Kidney (tissue), 14 donors: Measurements from ENCODE around the gene RAP2C. TPM values are rescaled to one million over a fixed set of nuclear protein-coding genes. Genes with fewer than 3 reads are reported as not detected.

Experiments used
- DNase-seq, 5 donors: peaks; one replicate each; pipeline ENCODE4 v3.0.0-alpha.2; 2013 to 2020
- FAIRE-seq: peaks from 2 replicates; lab custom pipeline; 2012; peaks lifted over from hg19 to GRCh38; lab: Jason Lieb, UNC
- H3K27ac ChIP-seq, 2 donors: one replicate each; pipeline ENCODE4 v1.7.0; 2013; ENCODE audit warnings: low read depth in 2 of 2, low read length in 2 of 2, inconsistent platforms in 1 of 2
- H3K27me3 ChIP-seq: one replicate; pipeline ENCODE4 v1.7.1; 2013; ENCODE audit warnings: low read length, inconsistent platforms; ENCODE audit not compliant: control insufficient read depth, insufficient read depth
- H3K36me3 ChIP-seq, 3 donors: one replicate each; pipeline versions ENCODE4 v1.7.0 to v1.7.1; 2013; ENCODE audit warnings: low read length in 3 of 3, control low read depth in 1 of 3, inconsistent platforms in 1 of 3; ENCODE audit not compliant: insufficient read depth in 3 of 3, control insufficient read depth in 2 of 3
- H3K4me1 ChIP-seq, 3 donors: one replicate each; pipeline versions ENCODE4 v1.7.0 to v1.7.1; 2013; ENCODE audit warnings: low read length in 3 of 3, inconsistent platforms in 1 of 3, low read depth in 1 of 3; ENCODE audit not compliant: control insufficient read depth in 2 of 3, insufficient read depth in 2 of 3
- H3K4me3 ChIP-seq, 3 donors: one replicate each; pipeline versions ENCODE4 v1.7.0 to v1.8.1; 2013; ENCODE audit warnings: low read length in 3 of 3, control low read depth in 1 of 3, inconsistent platforms in 1 of 3
- H3K9ac ChIP-seq, 3 donors: one replicate each; pipeline versions ENCODE4 v1.7.0 to v1.7.1; 2013; ENCODE audit warnings: low read length in 3 of 3, control low read depth in 1 of 3, inconsistent platforms in 1 of 3
- H3K9me3 ChIP-seq, 3 donors: one replicate each; pipeline versions ENCODE4 v1.7.0 to v1.7.1; 2013; ENCODE audit warnings: low read length in 3 of 3, control low read depth in 1 of 3, inconsistent platforms in 1 of 3; ENCODE audit not compliant: control insufficient read depth in 2 of 3, insufficient read depth in 1 of 3
- CTCF ChIP-seq: IDR thresholded peaks from 3 replicates; pipeline ENCODE4 v1.5.1; 2012; ENCODE audit warnings: mild to moderate bottlenecking, moderate library complexity, borderline replicate concordance; ENCODE audit not compliant: insufficient read depth; ENCODE audit errors: extremely low read depth
- intact Hi-C: fragments of 100-400 bp; cut with DNase I; formaldehyde crosslinking; loops from one replicate; pipeline ENCODE4 v1.11.1; 2022
- polyA plus RNA-seq: library from polyadenylated mRNA; stranded (reverse); fragments of 350-450 nt; fragmentation: Illumina TruSeq; extraction: RNeasy Lipid Tissue Mini Kit (QIAGEN cat#74804); gene quantifications from one replicate; pipeline ENCODE4 v1.2.3, GENCODE V29; 2014; ENCODE audit warnings: low read depth, low replicate concordance; ENCODE audit not compliant: insufficient read depth
- total RNA-seq: library from RNA; stranded (reverse); fragmentation: NEBNext Ultra II Directional; extraction: Animal tissue kit (Norgen Biotek cat#: 25700); gene quantifications from one replicate; pipeline ENCODE4 v1.2.1, GENCODE V29; 2021
- donor health status: control.
- donor health status: control.
- donor health status: control.
- donor health status: control.
- donor health status: control.
- donor health status: DM: yes; HTN: yes; CAD: no.
- donor health status: Normal renal cell carcinoma (clear cell type).

The RAP2C gene
- total and polyA plus RNA-seq, 2 donors from 2014 or later: 14.2 to 22.8 TPM

- TF ChIP-seq CTCF: no peak
- Histone ChIP-seq H3K4me1 (no peaks in the 10 kb centered on the region), H3K4me3 (no peak overlapping the region), H3K9ac (no peak overlapping the region), H3K36me3 (no peaks in the 10 kb centered on the region), H3K27me3 (no peaks in the 10 kb centered on the region), H3K27ac (no peak overlapping the region), H3K9me3 (no peaks in the 10 kb centered on the region)
- intact Hi-C loops: no loop called here
- DNase-seq: no peak
- no peak for FAIRE-seq
These were observed 27.3 kb downstream of the RAP2C start for GRCh38 chrX:132191938-132192337.

GRCh38 chrX:132188175-132188574 lies 31.1 kb downstream of the RAP2C start:
- DNase-seq (no peak), FAIRE-seq (no peak)
- H3K27me3 ChIP-seq: no peaks in the 10 kb centered on the region
- no peaks in the 10 kb centered on the region for H3K4me1 ChIP-seq
- no peaks in the 10 kb centered on the region for H3K36me3 ChIP-seq
- no peaks in the 10 kb centered on the region for H3K9me3 ChIP-seq
- H3K27ac ChIP-seq: no peak overlapping the region
- H3K4me3 ChIP-seq: no peak overlapping the region
- no peak overlapping the region for H3K9ac ChIP-seq
- intact Hi-C loops: no loop called here
- no peak for TF ChIP-seq CTCF

GRCh38 chrX:132187451-132187850 lies 31.8 kb downstream of the RAP2C start:
- no peak overlapping the region for H3K27ac ChIP-seq
- no peaks in the 10 kb centered on the region for H3K9me3 ChIP-seq
- DNase-seq (no peak), FAIRE-seq (no peak)
- TF ChIP-seq CTCF: no peak
- no peak overlapping the region for H3K9ac ChIP-seq
- no peak overlapping the region for H3K4me3 ChIP-seq
- no peaks in the 10 kb centered on the region for H3K27me3 ChIP-seq
- no peaks in the 10 kb centered on the region for H3K4me1 ChIP-seq
- intact Hi-C loops: no loop called here
- H3K36me3 ChIP-seq: no peaks in the 10 kb centered on the region

GRCh38 chrX:132184871-132185270 lies 34.4 kb downstream of the RAP2C start:
- no peaks in the 10 kb centered on the region for H3K9me3 ChIP-seq
- H3K4me3 ChIP-seq: no peak overlapping the region
- no peak overlapping the region for H3K27ac ChIP-seq
- no peak for DNase-seq
- TF ChIP-seq CTCF: no peak
- H3K36me3 ChIP-seq: no peaks in the 10 kb centered on the region
- intact Hi-C loops: no loop called here
- H3K4me1 ChIP-seq: no peaks in the 10 kb centered on the region
- no peak overlapping the region for H3K9ac ChIP-seq
- no peaks in the 10 kb centered on the region for H3K27me3 ChIP-seq
- no peak for FAIRE-seq
